HEK293 (cell line): Measurements from ENCODE around the gene COX7A2L.

Source experiments
- CTCF ChIA-PET: fragments of 350-600 bp; formaldehyde crosslinking; extraction: SDS; loops from one replicate; lab custom pipeline; 2021; ENCODE audit warnings: antibody characterized with exemption; lab: Yijun Ruan, JAX
- POLR2A ChIA-PET: fragments of 300-600 bp; formaldehyde crosslinking; extraction: SDS; loops from one replicate; lab custom pipeline; 2020; ENCODE audit warnings: antibody characterized with exemption, inconsistent platforms; lab: Yijun Ruan, JAX
- H3K27ac ChIP-seq: fragments of 200-500 bp; sonication (Bioruptor generic); 2 replicates; pipeline ENCODE4 v1.5.1; 2014; ENCODE audit warnings: low read depth, low read length, control low read depth, inconsistent platforms; ENCODE audit errors: extremely low read depth
- H3K36me3 ChIP-seq, 2 experiments: fragments of 200-500 bp in 1 of 2; sonication (Bioruptor generic) in 1 of 2; 1 replicate in 1 of 2; 2 replicates in 1 of 2; pipeline ENCODE4 v1.5.1; 2014 to 2017; ENCODE audit warnings: inconsistent platforms in 2 of 2, low read length in 2 of 2; ENCODE audit not compliant: control insufficient read depth in 2 of 2, insufficient read depth in 1 of 2
- H3K4me1 ChIP-seq: fragments of 200-500 bp; sonication (Bioruptor generic); 2 replicates; pipeline ENCODE4 v1.5.1; 2014; ENCODE audit warnings: mild to moderate bottlenecking, low read length, inconsistent platforms; ENCODE audit not compliant: control insufficient read depth, insufficient read depth
- H3K4me3 ChIP-seq: 2 replicates; pipeline ENCODE4 v1.5.1; 2011; ENCODE audit warnings: low read depth, mild to moderate bottlenecking, control low read depth, low read length, moderate library complexity
- H3K9me3 ChIP-seq: fragments of 200-500 bp; sonication (Bioruptor generic); 2 replicates; pipeline ENCODE4 v1.5.1; 2014; ENCODE audit warnings: low read depth, low read length, inconsistent platforms; ENCODE audit not compliant: control insufficient read depth, insufficient read depth
- BCL11B ChIP-seq: fragments of 450-650 bp; formaldehyde crosslinking; IDR thresholded peaks from 2 replicates; pipeline ENCODE4 v1.5.1; 2016; ENCODE audit warnings: low read depth, missing biosample characterization, missing genetic modification characterization
- ELK4 ChIP-seq: IDR thresholded peaks from 2 replicates; pipeline ENCODE4 v1.6.1; 2011; ENCODE audit warnings: mild to moderate bottlenecking, low read depth, low read length, borderline replicate concordance
- GFI1B ChIP-seq: fragments of 450-650 bp; formaldehyde crosslinking; IDR thresholded peaks from 2 replicates; pipeline ENCODE4 v1.5.1; 2016; ENCODE audit warnings: missing biosample characterization, missing genetic modification characterization
- RBAK ChIP-seq: fragments of 450-650 bp; formaldehyde crosslinking; IDR thresholded peaks from 2 replicates; pipeline ENCODE4 v1.5.1; 2016; ENCODE audit warnings: missing biosample characterization, missing genetic modification characterization
- SALL2 ChIP-seq: fragments of 450-650 bp; formaldehyde crosslinking; IDR thresholded peaks from 2 replicates; pipeline ENCODE4 v1.5.0; 2017; ENCODE audit warnings: missing biosample characterization, mild to moderate bottlenecking, missing genetic modification characterization, borderline replicate concordance
- ZEB2 ChIP-seq: fragments of 450-650 bp; formaldehyde crosslinking; IDR thresholded peaks from 2 replicates; pipeline ENCODE4 v1.5.1; 2016; ENCODE audit warnings: missing biosample characterization, missing genetic modification characterization
- ZFP37 ChIP-seq: fragments of 450-650 bp; formaldehyde crosslinking; IDR thresholded peaks from 2 replicates; pipeline ENCODE4 v1.5.1; 2016; ENCODE audit warnings: missing biosample characterization, missing genetic modification characterization
- ZFP41 ChIP-seq: fragments of 450-650 bp; formaldehyde crosslinking; IDR thresholded peaks from 2 replicates; pipeline ENCODE4 v1.5.1; 2016; ENCODE audit warnings: missing biosample characterization, missing genetic modification characterization, borderline replicate concordance
- ZNF114 ChIP-seq: fragments of 450-650 bp; formaldehyde crosslinking; IDR thresholded peaks from 2 replicates; pipeline ENCODE4 v1.5.0; 2017; ENCODE audit warnings: missing biosample characterization, missing genetic modification characterization
- ZNF132 ChIP-seq: fragments of 450-650 bp; formaldehyde crosslinking; IDR thresholded peaks from 2 replicates; pipeline ENCODE4 v1.5.1; 2017; ENCODE audit warnings: missing biosample characterization, missing genetic modification characterization, borderline replicate concordance
- ZNF18 ChIP-seq: fragments of 450-650 bp; formaldehyde crosslinking; IDR thresholded peaks from 2 replicates; pipeline ENCODE4 v1.5.1; 2016; ENCODE audit warnings: missing biosample characterization, missing genetic modification characterization
- ZNF221 ChIP-seq: fragments of 450-650 bp; formaldehyde crosslinking; IDR thresholded peaks from 2 replicates; pipeline ENCODE4 v1.5.1; 2017; ENCODE audit warnings: missing biosample characterization, missing genetic modification characterization, borderline replicate concordance
- ZNF274 ChIP-seq, 2 experiments: fragments of 200-500 bp in 1 of 2; fragments of 450-650 bp in 1 of 2; sonication (Bioruptor generic) in 1 of 2; formaldehyde crosslinking in 1 of 2; IDR thresholded peaks; 2 replicates each; pipeline versions ENCODE4 v1.5.1 to v1.6.1; 2014 to 2016; ENCODE audit warnings: borderline replicate concordance in 1 of 2, inconsistent platforms in 1 of 2, low read length in 1 of 2, missing biosample characterization in 1 of 2, missing genetic modification characterization in 1 of 2
- ZNF366 ChIP-seq: fragments of 450-650 bp; formaldehyde crosslinking; conservative IDR thresholded peaks from 2 replicates; pipeline ENCODE4 v1.5.1; 2016; ENCODE audit warnings: missing biosample characterization, missing genetic modification characterization
- ZNF37A ChIP-seq: fragments of 450-650 bp; IDR thresholded peaks from 2 replicates; pipeline ENCODE4 v1.5.1; 2018; ENCODE audit warnings: missing biosample characterization, missing genetic modification characterization
- ZNF416 ChIP-seq: fragments of 450-650 bp; formaldehyde crosslinking; IDR thresholded peaks from 2 replicates; pipeline ENCODE4 v1.5.1; 2016; ENCODE audit warnings: missing biosample characterization, missing genetic modification characterization
- ZNF510 ChIP-seq: fragments of 450-650 bp; formaldehyde crosslinking; IDR thresholded peaks from 2 replicates; pipeline ENCODE4 v1.5.1; 2018; ENCODE audit warnings: mild to moderate bottlenecking, missing genetic modification characterization, missing biosample characterization; ENCODE audit not compliant: insufficient replicate concordance
- ZNF530 ChIP-seq: fragments of 450-650 bp; formaldehyde crosslinking; IDR thresholded peaks from 2 replicates; pipeline ENCODE4 v1.5.1; 2016; ENCODE audit warnings: low read depth, missing biosample characterization, missing genetic modification characterization
- ZNF560 ChIP-seq: fragments of 450-650 bp; formaldehyde crosslinking; IDR thresholded peaks from 2 replicates; pipeline ENCODE4 v1.5.1; 2017; ENCODE audit warnings: missing biosample characterization, missing genetic modification characterization, borderline replicate concordance
- ZNF585B ChIP-seq: fragments of 450-650 bp; formaldehyde crosslinking; IDR thresholded peaks from 2 replicates; pipeline ENCODE4 v1.5.1; 2016; ENCODE audit warnings: missing biosample characterization, missing genetic modification characterization
- ZNF660 ChIP-seq: fragments of 450-650 bp; IDR thresholded peaks from 2 replicates; pipeline ENCODE4 v1.5.1; 2018; ENCODE audit warnings: missing biosample characterization, mild to moderate bottlenecking, missing genetic modification characterization
- ZNF830 ChIP-seq: fragments of 450-650 bp; IDR thresholded peaks from 2 replicates; pipeline ENCODE4 v1.5.0; 2018; ENCODE audit warnings: missing biosample characterization, missing genetic modification characterization, low read depth, mild to moderate bottlenecking, moderate library complexity
- ZSCAN4 ChIP-seq: fragments of 450-650 bp; formaldehyde crosslinking; IDR thresholded peaks from 2 replicates; pipeline ENCODE4 v1.5.1; 2017; ENCODE audit warnings: missing biosample characterization, missing genetic modification characterization
- ZXDB ChIP-seq: fragments of 450-650 bp; formaldehyde crosslinking; IDR thresholded peaks from 2 replicates; pipeline ENCODE4 v1.5.1; 2016; ENCODE audit warnings: missing biosample characterization, missing genetic modification characterization

Gene COX7A2L

GRCh38 chr2:42407476-42407875, 46.5 kb upstream of the COX7A2L start (continued):
- TF ChIP-seq ZNF560 (no peak), ZNF274 (IDR thresholded peaks at IDR 0.05; ENCODE audit: low read length) (no peak), ZNF274 (tag by site-specific recombination; IDR thresholded peaks at IDR 0.05; ENCODE audit: borderline replicate concordance) (no peak)

- Histone ChIP-seq H3K27ac (no peak overlapping the region), H3K4me1 (no peaks in the 10 kb centered on the region), H3K36me3 (peaks cover 0 to 5% of the 10 kb centered on the region in 2 experiments; a peak in 1 of 3 replicates), H3K4me3 (no peak overlapping the region), H3K9me3 (no peaks in the 10 kb centered on the region)
- TF ChIP-seq ZFP41 (no peak), SALL2 (tag by site-specific recombination) (no peak), ZNF585B (tag by site-specific recombination) (no peak), ZNF530 (tag by site-specific recombination) (no peak), BCL11B (tag by site-specific recombination) (no peak), ZNF221 (tag by site-specific recombination) (no peak), ELK4 (no peak), ZEB2 (no peak), ZNF114 (tag by site-specific recombination) (no peak), ZNF660 (tag by site-specific recombination) (no peak), ZNF830 (tag by site-specific recombination) (no peak), ZNF510 (tag by site-specific recombination) (no peak), ZSCAN4 (tag by site-specific recombination) (no peak), ZXDB (no peak)
- CTCF ChIA-PET = interaction anchor here (0.5 to 0.9 kb wide), 3 partner anchors 12 to 37 kb away, joined by 3 to 5 read pairs (median 4); no protein-coding TSS in a partner anchor
- POLR2A ChIA-PET = no interaction called here
These were observed 43.7 kb upstream of the COX7A2L start for GRCh38 chr2:42404676-42405075.

- Histone ChIP-seq H3K36me3 (no peaks in the 10 kb centered on the region), H3K4me3 (no peak overlapping the region), H3K9me3 (no peaks in the 10 kb centered on the region), H3K27ac (no peak overlapping the region), H3K4me1 (no peaks in the 10 kb centered on the region)
- TF ChIP-seq RBAK (tag by site-specific recombination) (no peak), GFI1B (tag by site-specific recombination) (no peak), ZFP37 (tag by site-specific recombination) (no peak), ZNF132 (tag by site-specific recombination) (no peak), ZNF416 (tag by site-specific recombination) (peak; percentile 89), ZNF366 (no peak), ZNF18 (tag by site-specific recombination) (no peak), ZNF37A (tag by site-specific recombination) (no peak)
- ChIA-PET POLR2A (no interaction called here), CTCF (interaction anchor here (0.6 to 0.7 kb wide), 2 partner anchors 8 to 15 kb away, joined by 3 read pairs; no protein-coding TSS in a partner anchor)
These were observed 40.8 kb upstream of the COX7A2L start for GRCh38 chr2:42401773-42402172.
